Left ventricle myocardium inferior (tissue), 1 donor: ENCODE results near the gene OR13A1. TPM values are rescaled to one million over a fixed set of nuclear protein-coding genes. Genes with fewer than 3 reads are reported as not detected.
"Not testable (repeated sequence)": the region's sequence is repeated elsewhere in the genome, so short reads cannot be mapped to it uniquely, and the experiment has no call there.

Experiments
- DNase-seq: peaks from one replicate; pipeline ENCODE4 v3.0.0-alpha.2; 2020
- H3K27ac ChIP-seq: fragments of 200-600 bp; replicated peaks from 2 replicates; pipeline ENCODE4 v1.8.0; 2021
- H3K27me3 ChIP-seq: fragments of 200-600 bp; 2 replicates; pipeline ENCODE4 v1.8.0; 2021; ENCODE audit warnings: low read depth
- H3K36me3 ChIP-seq: fragments of 200-600 bp; 2 replicates; pipeline ENCODE4 v1.8.0; 2021
- H3K4me1 ChIP-seq: fragments of 200-600 bp; 2 replicates; pipeline ENCODE4 v1.8.0; 2021
- H3K4me3 ChIP-seq: fragments of 200-600 bp; 2 replicates; pipeline ENCODE4 v1.8.0; 2021; ENCODE audit warnings: mild to moderate bottlenecking, moderate library complexity
- H3K9me3 ChIP-seq: fragments of 200-600 bp; replicated peaks from 2 replicates; pipeline ENCODE4 v1.8.0; 2021
- CTCF ChIP-seq: fragments of 200-600 bp; IDR thresholded peaks from 2 replicates; pipeline ENCODE4 v1.8.0; 2021; ENCODE audit warnings: antibody characterized with exemption, mild to moderate bottlenecking, borderline replicate concordance
- intact Hi-C: fragments of 100-400 bp; cut with micrococcal nuclease; formaldehyde crosslinking; loops from one replicate; pipeline ENCODE4 v1.11.0; 2022
- total RNA-seq: library from RNA; stranded (reverse); fragmentation: NEBNext Ultra II Directional; extraction: Animal tissue kit (Norgen Biotek cat#: 25700); gene quantifications from one replicate; pipeline ENCODE4 v1.2.1, GENCODE V29; 2021
- donor health status: DM: no; HTN: yes; CAD: no; lungs with severe emphysema.

OR13A1 gene
- total RNA-seq, 1 donor from 2014 or later, result not detected

- H3K27ac ChIP-seq, H3K27me3 ChIP-seq, H3K4me3 ChIP-seq, DNase-seq, intact Hi-C loops, H3K4me1 ChIP-seq, H3K36me3 ChIP-seq: not testable (repeated sequence)
- H3K9me3 ChIP-seq, result peaks cover 19% of the 10 kb centered on the region
Observed at GRCh38 chr10:45340420-45340819, 25.0 kb upstream of the OR13A1 start.

GRCh38 chr10:45339894-45340293 is 24.5 kb upstream of the OR13A1 start:
- Histone ChIP-seq H3K27me3 (no peaks in the 10 kb centered on the region), H3K4me1 (no peaks in the 10 kb centered on the region), H3K9me3 (peaks cover 19% of the 10 kb centered on the region), H3K36me3 (no peaks in the 10 kb centered on the region), H3K27ac (no peak overlapping the region), H3K4me3 (no peak overlapping the region)
- no peak for TF ChIP-seq CTCF
- intact Hi-C loops, result no loop called here
- no peak for DNase-seq

- H3K4me3 ChIP-seq, H3K27ac ChIP-seq, H3K4me1 ChIP-seq, DNase-seq, intact Hi-C loops, H3K36me3 ChIP-seq: not testable (repeated sequence)
- H3K9me3 ChIP-seq, result peaks cover 18% of the 10 kb centered on the region
- peaks cover 34% of the 10 kb centered on the region for H3K27me3 ChIP-seq
Observed at GRCh38 chr10:45331824-45332223, 16.4 kb upstream of the OR13A1 start.

- DNase-seq, intact Hi-C loops, H3K27me3 ChIP-seq: not testable (repeated sequence)
Observed at GRCh38 chr10:45326864-45327263, 11.5 kb upstream of the OR13A1 start.

GRCh38 chr10:45325116-45325515 is 9.7 kb upstream of the OR13A1 start:
- Histone ChIP-seq H3K9me3 (peaks cover 29% of the 10 kb centered on the region), H3K36me3 (no peaks in the 10 kb centered on the region), H3K4me1 (no peaks in the 10 kb centered on the region), H3K27me3 (no peaks in the 10 kb centered on the region), H3K27ac (no peak overlapping the region), H3K4me3 (no peak overlapping the region)
- no peak for TF ChIP-seq CTCF
- intact Hi-C loops, result no loop called here
- no peak for DNase-seq

More at GRCh38 chr10:45326864-45327263, 11.5 kb upstream of the OR13A1 start:
- peaks cover 29% of the 10 kb centered on the region for H3K9me3 ChIP-seq
- not testable (repeated sequence) for H3K4me3 ChIP-seq, H3K36me3 ChIP-seq, H3K27ac ChIP-seq, H3K4me1 ChIP-seq

- H3K4me1 ChIP-seq, result no peaks in the 10 kb centered on the region
- no peaks in the 10 kb centered on the region for H3K36me3 ChIP-seq
- no peak overlapping the region for H3K27ac ChIP-seq
- intact Hi-C loops, result no loop called here
- no peak for TF ChIP-seq CTCF
- H3K27me3 ChIP-seq, result no peaks in the 10 kb centered on the region
- no peak for DNase-seq
- peaks cover 32% of the 10 kb centered on the region for H3K9me3 ChIP-seq
- no peak overlapping the region for H3K4me3 ChIP-seq
Observed at GRCh38 chr10:45319702-45320101, 4.3 kb upstream of the OR13A1 start.

GRCh38 chr10:45313264-45313873 is 2.0 kb downstream of the OR13A1 start:
- H3K36me3 ChIP-seq, result no peaks in the 10 kb centered on the region
- no peak overlapping the region for H3K27ac ChIP-seq
- H3K4me1 ChIP-seq, result no peaks in the 10 kb centered on the region
- no peaks in the 10 kb centered on the region for H3K27me3 ChIP-seq
- intact Hi-C loops, result no loop called here
- no peak overlapping the region for H3K4me3 ChIP-seq
- no peak for TF ChIP-seq CTCF
- H3K9me3 ChIP-seq, result peaks cover 44% of the 10 kb centered on the region
- no peak for DNase-seq
